ENCODE data around the gene DCAF10.

- TF ChIP-seq SP1 (IDR thresholded peaks at IDR 0.05) (no peak), SUZ12 (IDR thresholded peaks at IDR 0.05) (no peak), FOXK2 (IDR thresholded peaks at IDR 0.05) (no peak), CTBP1 (IDR thresholded peaks at IDR 0.05; ENCODE audit: borderline replicate concordance) (no peak)
Measured at GRCh38 chr9:37905776-37906175, 105.2 kb downstream of the DCAF10 start.

Data from HEK293T (cell line).